RWPE2 (cell line): ENCODE data around the gene TENM4.

Experiments
- ATAC-seq: fragments of 200-7000 bp; cut with Tn5 transposase; 3 replicates; pipeline ENCODE4 v1.9.1; 2021; ENCODE audit warnings: low read depth
- DNase-seq: peaks from one replicate; pipeline ENCODE4 v3.0.0-alpha.2; 2020; ENCODE audit warnings: low spot score
- H3K27ac ChIP-seq: fragments of 450-650 bp; 2 replicates; pipeline ENCODE4 v1.5.1; 2017; ENCODE audit warnings: mild to moderate bottlenecking; ENCODE audit not compliant: poor library complexity, severe bottlenecking
- H3K27me3 ChIP-seq: fragments of 250-450 bp; sonication (Bioruptor Pico); 2 replicates; pipeline ENCODE4 v1.5.1; 2021; ENCODE audit warnings: mild to moderate bottlenecking, moderate library complexity; ENCODE audit not compliant: insufficient read depth, poor library complexity, severe bottlenecking
- H3K36me3 ChIP-seq: fragments of 250-450 bp; sonication (Bioruptor Pico); 2 replicates; pipeline ENCODE4 v1.5.1; 2020; ENCODE audit warnings: low read depth, mild to moderate bottlenecking, moderate library complexity
- H3K4me1 ChIP-seq: fragments of 250-450 bp; sonication (Bioruptor Pico); 2 replicates; pipeline ENCODE4 v1.5.1; 2021; ENCODE audit warnings: mild to moderate bottlenecking, moderate library complexity; ENCODE audit not compliant: insufficient read depth, poor library complexity, severe bottlenecking
- H3K4me3 ChIP-seq: fragments of 250-450 bp; sonication (Bioruptor Pico); 2 replicates; pipeline ENCODE4 v1.5.1; 2021; ENCODE audit warnings: mild to moderate bottlenecking, moderate library complexity; ENCODE audit not compliant: severe bottlenecking
- H3K9me3 ChIP-seq: fragments of 250-450 bp; sonication (Bioruptor Pico); 2 replicates; pipeline ENCODE4 v1.5.1; 2021; ENCODE audit warnings: mild to moderate bottlenecking, moderate library complexity; ENCODE audit not compliant: severe bottlenecking
- CTCF ChIP-seq: fragments of 450-650 bp; IDR thresholded peaks from one replicate; pipeline ENCODE4 v1.5.1; 2017; ENCODE audit warnings: mild to moderate bottlenecking, moderate library complexity; ENCODE audit not compliant: poor library complexity, severe bottlenecking

TENM4 gene

GRCh38 chr11:78759071-78759470 is 681.8 kb downstream of the TENM4 start:
- ATAC-seq (no peak), DNase-seq (no peak)
- no peaks in the 10 kb centered on the region for H3K4me1 ChIP-seq
- no peak overlapping the region for H3K4me3 ChIP-seq
- no peak overlapping the region for H3K27ac ChIP-seq
- H3K9me3 ChIP-seq, result no peaks in the 10 kb centered on the region
- TF ChIP-seq CTCF, result no peak
- H3K27me3 ChIP-seq, result no peaks in the 10 kb centered on the region
- no peaks in the 10 kb centered on the region for H3K36me3 ChIP-seq

DNA sequence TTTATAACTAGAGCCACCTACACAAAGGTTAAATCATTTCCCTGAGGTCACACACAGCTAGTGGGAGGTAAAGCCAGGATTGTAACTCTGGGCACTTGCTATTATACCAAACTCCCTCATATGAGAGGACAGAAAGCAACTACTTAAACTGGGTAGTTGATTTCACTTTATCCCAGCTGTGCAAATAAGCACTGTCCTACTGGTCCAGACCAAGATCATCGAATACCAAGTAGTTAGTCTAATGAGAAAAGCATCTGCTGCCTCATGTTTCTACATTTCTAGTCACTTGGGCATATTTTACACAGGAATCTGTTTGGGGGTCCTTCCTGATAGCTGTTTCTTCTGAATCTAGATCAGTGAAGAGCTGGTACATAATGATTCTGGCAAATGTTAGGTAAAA is 687.5 kb downstream of the TENM4 start:
- no peak for ATAC-seq
- DNase-seq, result no peak
- H3K27ac ChIP-seq, result no peak overlapping the region
- H3K36me3 ChIP-seq, result no peaks in the 10 kb centered on the region
- no peaks in the 10 kb centered on the region for H3K27me3 ChIP-seq
- no peaks in the 10 kb centered on the region for H3K9me3 ChIP-seq
- H3K4me3 ChIP-seq, result no peak overlapping the region
- no peak for TF ChIP-seq CTCF
- no peaks in the 10 kb centered on the region for H3K4me1 ChIP-seq

GRCh38 chr11:78752494-78752893 is 688.3 kb downstream of the TENM4 start:
- H3K36me3 ChIP-seq, result no peaks in the 10 kb centered on the region
- H3K27me3 ChIP-seq, result no peaks in the 10 kb centered on the region
- H3K27ac ChIP-seq, result no peak overlapping the region
- no peak for TF ChIP-seq CTCF
- H3K4me3 ChIP-seq, result no peak overlapping the region
- DNase-seq (no peak), ATAC-seq (no peak)
- H3K4me1 ChIP-seq, result no peaks in the 10 kb centered on the region
- H3K9me3 ChIP-seq, result no peaks in the 10 kb centered on the region

GRCh38 chr11:78748918-78749690 is 691.7 kb downstream of the TENM4 start:
- no peaks in the 10 kb centered on the region for H3K36me3 ChIP-seq
- H3K4me3 ChIP-seq, result no peak overlapping the region
- ATAC-seq, result no peak
- H3K9me3 ChIP-seq, result no peaks in the 10 kb centered on the region
- no peaks in the 10 kb centered on the region for H3K27me3 ChIP-seq
- DNase-seq, result no peak
- H3K27ac ChIP-seq, result no peak overlapping the region
- no peak for TF ChIP-seq CTCF
- H3K4me1 ChIP-seq, result no peaks in the 10 kb centered on the region

GRCh38 chr11:78744949-78745348 is 695.9 kb downstream of the TENM4 start:
- Histone ChIP-seq H3K27me3 (no peaks in the 10 kb centered on the region), H3K4me3 (no peak overlapping the region), H3K4me1 (no peaks in the 10 kb centered on the region), H3K27ac (no peak overlapping the region), H3K36me3 (no peaks in the 10 kb centered on the region), H3K9me3 (no peaks in the 10 kb centered on the region)
- no peak for DNase-seq
- TF ChIP-seq CTCF, result no peak
- no peak for ATAC-seq
